ENCODE results near the gene CD44. TPM values are rescaled to one million over a fixed set of nuclear protein-coding genes. Genes with fewer than 3 reads are reported as not detected.

Gene CD44
- total and polyA plus RNA-seq, 9 donors, result 75.0 to 192 (median 135) TPM

Other genes with a start within 250 kb of the CD44 start
- 23.0 TPM for gene APIP, start 222.8 kb upstream of the CD44 start, total RNA-seq
- 10 to 100 TPM; 21.3 to 28.3 (median 26.3) TPM for gene APIP, start 222.8 kb upstream of the CD44 start, polyA plus RNA-seq (ENCODE audit: insufficient read depth in 1 of 8, insufficient read length in 8 of 8, low replicate concordance in 1 of 8)
- gene PDHX, start 222.6 kb upstream of the CD44 start, total RNA-seq, result 28.6 TPM
- 10 to 100 TPM; 21.8 to 30.3 (median 23.8) TPM for gene PDHX, start 222.6 kb upstream of the CD44 start, polyA plus RNA-seq (ENCODE audit: insufficient read depth in 1 of 8, insufficient read length in 8 of 8, low replicate concordance in 1 of 8)